ENCODE results near the gene SPINK2.

DNA sequence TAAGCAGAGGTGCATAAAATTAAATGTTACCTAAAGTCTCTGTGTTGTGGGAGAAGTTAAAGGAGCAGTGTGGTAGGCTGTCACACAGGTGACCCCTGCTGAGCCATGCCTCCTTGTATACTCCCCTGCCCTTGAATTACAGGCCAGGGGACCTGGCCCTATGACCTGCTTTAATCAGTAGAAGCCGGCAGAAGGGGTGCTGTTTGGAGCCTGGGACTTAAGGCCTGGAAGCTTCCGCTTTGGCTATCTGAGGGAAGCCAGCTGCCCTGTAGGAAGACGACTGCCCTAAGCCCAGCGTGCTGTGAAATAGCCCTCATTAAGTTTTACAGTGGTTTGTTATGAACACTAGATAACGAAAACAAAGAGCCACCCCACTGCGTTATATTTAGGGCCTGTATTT lies 34.1 kb downstream of the SPINK2 start:
- TF ChIP-seq, protein P1, sequence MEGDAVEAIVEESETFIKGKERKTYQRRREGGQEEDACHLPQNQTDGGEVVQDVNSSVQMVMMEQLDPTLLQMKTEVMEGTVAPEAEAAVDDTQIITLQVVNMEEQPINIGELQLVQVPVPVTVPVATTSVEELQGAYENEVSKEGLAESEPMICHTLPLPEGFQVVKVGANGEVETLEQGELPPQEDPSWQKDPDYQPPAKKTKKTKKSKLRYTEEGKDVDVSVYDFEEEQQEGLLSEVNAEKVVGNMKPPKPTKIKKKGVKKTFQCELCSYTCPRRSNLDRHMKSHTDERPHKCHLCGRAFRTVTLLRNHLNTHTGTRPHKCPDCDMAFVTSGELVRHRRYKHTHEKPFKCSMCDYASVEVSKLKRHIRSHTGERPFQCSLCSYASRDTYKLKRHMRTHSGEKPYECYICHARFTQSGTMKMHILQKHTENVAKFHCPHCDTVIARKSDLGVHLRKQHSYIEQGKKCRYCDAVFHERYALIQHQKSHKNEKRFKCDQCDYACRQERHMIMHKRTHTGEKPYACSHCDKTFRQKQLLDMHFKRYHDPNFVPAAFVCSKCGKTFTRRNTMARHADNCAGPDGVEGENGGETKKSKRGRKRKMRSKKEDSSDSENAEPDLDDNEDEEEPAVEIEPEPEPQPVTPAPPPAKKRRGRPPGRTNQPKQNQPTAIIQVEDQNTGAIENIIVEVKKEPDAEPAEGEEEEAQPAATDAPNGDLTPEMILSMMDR (conservative IDR thresholded peaks at IDR 0.05 in 1 of 2, IDR thresholded peaks at IDR 0.05 in 1 of 2; ENCODE audit: low read depth in 1 of 2, low read length in 2 of 2): no peak
- TF ChIP-seq EZH2 (IDR thresholded peaks at IDR 0.05; ENCODE audit: low read length, missing control alignments): no peak
